GM18511 (cell line): ENCODE results near the gene GPR158.

Experiments
- ATAC-seq: cut with Tn5 transposase; IDR thresholded peaks from one replicate; pipeline ENCODE4 v1.9.1; 2021; ENCODE audit warnings: mild to moderate bottlenecking, moderate library complexity; ENCODE audit not compliant: unreplicated experiment

The GPR158 gene

GRCh38 chr10:25384618-25385017, 209.8 kb downstream of the GPR158 start:
- no peak for ATAC-seq

- no peak for ATAC-seq
Observed at GRCh38 chr10:25388188-25388861, 213.5 kb downstream of the GPR158 start.

- ATAC-seq: no peak
Observed at GRCh38 chr10:25388862-25389206, 214.0 kb downstream of the GPR158 start.

- ATAC-seq: no peak
Observed at GRCh38 chr10:25390733-25391132, 215.9 kb downstream of the GPR158 start.

DNA sequence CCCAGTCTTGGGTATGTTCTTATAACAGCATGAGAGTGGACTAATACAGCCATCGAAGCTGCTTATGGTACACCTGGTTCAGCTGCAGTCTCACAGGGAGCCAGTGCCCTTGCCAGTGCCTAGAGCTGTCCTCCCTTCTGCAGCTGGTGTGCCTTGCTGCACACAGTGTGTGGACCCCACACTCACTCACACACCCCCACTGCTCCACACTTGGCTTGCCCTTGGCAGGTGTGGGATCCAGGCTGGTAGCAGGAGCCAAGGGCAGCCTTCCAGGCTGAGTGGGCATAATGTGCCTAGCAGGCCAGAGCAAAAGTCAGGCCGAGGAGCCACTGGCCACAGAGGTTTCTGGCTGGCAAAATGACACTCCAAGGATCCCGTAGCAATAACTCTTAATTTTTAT, 217.3 kb downstream of the GPR158 start:
- ATAC-seq: no peak

DNA sequence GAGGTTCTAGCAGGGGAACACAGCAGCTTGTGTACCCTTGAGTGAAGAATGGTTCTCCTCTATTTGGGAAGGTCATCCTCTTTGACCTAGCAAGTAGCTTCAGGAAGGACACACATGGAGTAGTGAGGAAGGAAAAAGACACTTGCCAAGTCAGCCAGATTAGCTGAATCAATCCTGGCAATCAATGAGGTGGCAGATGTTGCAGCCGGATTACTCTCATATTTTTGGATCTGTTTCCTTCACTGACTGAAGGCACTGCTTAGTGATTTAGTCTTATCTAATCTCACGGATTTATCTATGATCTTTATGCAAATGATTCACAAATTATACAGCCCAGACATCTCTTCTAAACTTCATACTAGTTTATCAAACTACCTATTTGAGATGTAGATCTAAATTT, 218.8 kb downstream of the GPR158 start:
- no peak for ATAC-seq

GRCh38 chr10:25398680-25399079, 223.9 kb downstream of the GPR158 start:
- ATAC-seq: no peak

DNA sequence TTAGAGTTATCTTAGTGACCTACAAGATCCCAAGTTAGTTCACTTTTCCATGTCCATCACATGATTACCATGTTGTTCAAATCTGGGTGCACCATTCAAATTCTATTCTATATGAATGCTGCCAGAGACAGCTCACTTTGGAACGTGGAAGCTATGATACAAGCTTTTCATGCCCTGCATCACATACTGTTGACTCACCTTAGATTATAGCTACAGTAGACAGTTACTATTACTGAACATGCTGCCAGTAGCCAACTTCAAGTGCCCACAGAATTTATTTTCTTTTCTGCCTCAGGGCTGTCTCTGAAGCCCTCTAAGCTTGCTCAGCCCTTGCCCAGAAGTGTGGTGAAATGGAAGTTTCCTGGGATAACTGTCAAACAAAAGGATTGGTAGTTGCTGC, 231.1 kb downstream of the GPR158 start:
- no peak for ATAC-seq

DNA sequence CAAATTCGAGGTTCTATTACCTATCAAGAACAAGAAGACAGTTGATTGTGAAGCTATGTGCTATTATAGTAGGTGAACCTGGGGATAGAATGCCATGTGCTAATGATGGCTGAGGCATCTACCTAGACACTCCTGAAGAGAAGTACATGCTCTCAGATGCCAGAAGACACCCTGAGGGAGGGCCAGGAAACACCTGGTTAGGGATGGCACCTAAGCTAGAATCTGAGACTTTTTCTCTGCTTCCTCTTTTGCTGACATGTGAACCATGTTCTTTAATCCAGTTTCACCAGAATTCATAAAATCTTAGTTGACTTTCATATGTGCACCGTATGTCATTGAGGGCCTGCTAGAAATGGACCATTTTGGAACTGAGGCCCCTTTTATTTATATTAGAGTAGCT, 242.8 kb downstream of the GPR158 start:
- ATAC-seq: no peak

- ATAC-seq: no peak
Observed at GRCh38 chr10:25425776-25426175, 251.0 kb downstream of the GPR158 start.

- no peak for ATAC-seq
Observed at GRCh38 chr10:25436431-25436830, 261.6 kb downstream of the GPR158 start.

DNA sequence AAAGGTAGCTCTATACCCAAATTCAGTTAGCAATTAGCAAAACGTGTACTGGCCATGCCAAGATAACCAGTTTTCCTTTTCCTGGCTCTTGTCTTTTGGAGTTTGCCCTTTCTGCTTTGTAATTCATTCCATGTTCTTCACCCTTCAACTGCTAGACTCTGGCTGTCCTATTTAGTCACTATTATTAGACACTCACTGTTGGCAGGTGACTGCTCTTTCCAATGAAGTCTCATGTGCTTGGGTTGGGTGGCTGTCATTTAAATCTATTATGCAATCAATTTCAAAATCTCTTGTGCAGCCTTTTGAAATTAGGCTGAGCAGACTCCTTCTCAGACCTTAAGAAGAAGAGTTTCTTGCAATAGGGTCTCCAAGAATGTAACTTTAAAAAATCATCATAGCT, 266.5 kb downstream of the GPR158 start:
- no peak for ATAC-seq

- no peak for ATAC-seq
Observed at GRCh38 chr10:25444266-25444665, 269.5 kb downstream of the GPR158 start.

GRCh38 chr10:25451401-25451800, 276.6 kb downstream of the GPR158 start:
- no peak for ATAC-seq

DNA sequence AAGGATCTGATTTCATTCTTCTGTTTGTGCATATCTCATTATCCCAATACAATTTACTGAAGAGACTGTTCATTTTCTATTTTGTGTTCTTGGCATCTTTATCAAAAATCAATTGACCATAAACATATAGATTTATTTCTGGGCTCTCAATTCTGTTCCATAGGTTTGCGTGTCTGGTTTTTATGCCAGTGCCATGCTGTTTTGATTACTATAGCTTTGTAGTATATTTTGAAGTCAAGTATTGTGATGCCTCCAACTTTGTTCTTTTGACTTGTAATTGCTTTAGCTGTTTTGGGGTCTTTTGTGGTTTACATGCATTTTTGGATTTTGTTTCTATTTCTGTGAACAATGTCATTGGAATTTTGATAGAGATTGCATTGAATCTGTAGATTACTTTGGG, 278.8 kb downstream of the GPR158 start:
- ATAC-seq: no peak

- no peak for ATAC-seq
Observed at GRCh38 chr10:25455980-25456567, 281.3 kb downstream of the GPR158 start.

- no peak for ATAC-seq
Observed at GRCh38 chr10:25457552-25457951, 282.8 kb downstream of the GPR158 start.

DNA sequence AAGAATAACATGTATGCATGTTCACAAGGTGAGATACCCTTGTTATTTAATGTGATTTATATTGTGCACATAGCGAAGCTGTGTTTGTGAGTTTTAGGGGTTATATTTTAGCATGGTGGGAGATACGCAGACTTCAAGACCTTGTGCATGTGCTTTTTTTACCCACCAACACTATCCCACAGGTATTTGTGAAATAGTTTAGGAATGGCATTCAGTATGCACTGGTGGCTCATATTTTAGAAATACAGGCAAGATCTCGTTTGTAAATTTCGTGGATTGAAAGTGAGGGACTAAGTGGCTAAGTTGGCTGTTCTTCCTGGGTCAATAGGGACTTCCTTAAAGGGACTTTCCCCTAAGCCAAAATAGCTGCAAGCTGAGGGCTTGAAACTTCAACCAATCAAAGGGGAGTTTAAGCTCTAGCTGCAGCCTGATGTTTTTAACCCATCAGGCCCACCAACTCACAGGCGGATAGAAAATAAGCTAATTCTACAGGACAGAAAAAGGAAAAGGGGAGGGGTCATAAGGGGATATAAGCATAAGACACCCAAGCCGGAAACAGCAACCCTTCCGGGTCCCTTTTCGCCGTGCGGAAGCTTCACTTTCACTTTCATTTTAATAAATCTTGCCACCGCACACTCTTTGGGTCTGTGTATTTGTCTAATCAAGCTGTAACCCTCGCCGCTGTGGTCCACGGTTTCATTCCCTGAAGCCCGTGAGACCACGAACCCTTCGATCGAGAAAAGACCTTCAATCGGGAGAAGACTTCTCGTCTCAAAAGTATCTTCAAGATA, 291.0 kb downstream of the GPR158 start:
- ATAC-seq: no peak

- no peak for ATAC-seq
Observed at GRCh38 chr10:25467881-25468280, 293.1 kb downstream of the GPR158 start.

DNA sequence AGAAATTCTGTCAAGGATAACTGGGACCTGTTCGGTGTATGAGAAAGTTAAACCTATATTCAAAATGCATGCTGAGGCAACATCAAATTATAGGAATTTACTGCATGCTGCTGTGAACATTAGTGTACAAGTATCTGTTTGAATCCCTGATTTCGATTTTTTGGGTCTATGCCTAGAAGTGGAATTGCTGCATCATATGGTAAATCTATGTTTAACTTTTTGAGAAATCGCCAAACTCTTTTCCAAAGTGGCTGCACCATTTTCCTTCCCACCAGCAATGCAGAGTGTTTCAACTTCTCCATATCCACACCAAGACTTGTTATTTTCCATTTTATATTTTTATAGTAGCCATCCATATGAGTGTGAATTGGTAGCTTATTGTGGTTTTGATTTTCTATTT, 306.7 kb downstream of the GPR158 start:
- ATAC-seq: no peak

GRCh38 chr10:25483999-25484398, 309.2 kb downstream of the GPR158 start:
- no peak for ATAC-seq

- no peak for ATAC-seq
Observed at GRCh38 chr10:25487266-25487665, 312.5 kb downstream of the GPR158 start.
